GM12865 (cell line): ENCODE measurements around the gene REV3L.
"Not testable (repeated sequence)": the region's sequence is repeated elsewhere in the genome, so short reads cannot be mapped to it uniquely, and the experiment has no call there.

Source experiments
- DNase-seq: peaks from one replicate; pipeline ENCODE4 v3.0.0; 2010; ENCODE audit warnings: low read depth
- H3K4me3 ChIP-seq: 2 replicates; pipeline ENCODE4 v1.5.1; 2011; ENCODE audit warnings: mild to moderate bottlenecking, low read depth, low read length, control low read depth
- CTCF ChIP-seq: IDR thresholded peaks from 2 replicates; pipeline ENCODE4 v1.5.1; 2011; ENCODE audit warnings: low read length, control low read depth, low read depth, inconsistent platforms; ENCODE audit not compliant: insufficient read depth; ENCODE audit errors: missing control alignments

Gene REV3L

GRCh38 chr6:111301946-111302345 lies 181.1 kb downstream of the REV3L start:
- H3K4me3 ChIP-seq: no peak overlapping the region; the same call in 1 of the 2 replicates
- no peak for TF ChIP-seq CTCF

GRCh38 chr6:111300938-111301800 lies 181.8 kb downstream of the REV3L start:
- H3K4me3 ChIP-seq: not testable (repeated sequence)

More at GRCh38 chr6:111301946-111302345, 181.1 kb downstream of the REV3L start:
- DNase-seq: peak; percentile 57

GRCh38 chr6:111297776-111298175 lies 185.2 kb downstream of the REV3L start:
- TF ChIP-seq CTCF: no peak
- DNase-seq: no peak
- no peak overlapping the region for H3K4me3 ChIP-seq

More at GRCh38 chr6:111300938-111301800, 181.8 kb downstream of the REV3L start:
- peak; percentile 32 for DNase-seq

GRCh38 chr6:111294374-111294967 lies 188.5 kb downstream of the REV3L start:
- no peak overlapping the region for H3K4me3 ChIP-seq
- no peak for DNase-seq
- no peak for TF ChIP-seq CTCF

- no peak overlapping the region for H3K4me3 ChIP-seq
- TF ChIP-seq CTCF: no peak
- DNase-seq: no peak
Observed at GRCh38 chr6:111291336-111292259, 191.4 kb downstream of the REV3L start.

- not testable (repeated sequence) for H3K4me3 ChIP-seq
- peak; percentile 68 for DNase-seq
Observed at GRCh38 chr6:111290689-111291335, 192.2 kb downstream of the REV3L start.

- DNase-seq, H3K4me3 ChIP-seq: not testable (repeated sequence)
Observed at GRCh38 chr6:111284356-111284755, 198.7 kb downstream of the REV3L start.

- no peak for DNase-seq
- H3K4me3 ChIP-seq: no peak overlapping the region
- TF ChIP-seq CTCF: no peak
Observed at GRCh38 chr6:111283707-111284106, 199.3 kb downstream of the REV3L start.
